ENCODE results near the gene NCCRP1. TPM values are rescaled to one million over a fixed set of nuclear protein-coding genes. Genes with fewer than 3 reads are reported as not detected.

Gene NCCRP1
- total RNA-seq, 4 donors from 2014 or later: 367 to 798 (median 407) TPM

GRCh38 chr19:39174558-39175544 is 21.9 kb upstream of the NCCRP1 start:
- no peak for DNase-seq (ENCODE audit: low spot score in 2 of 2)
- WGBS, 2 donors: 89 to 92% methylated on average over 42 to 43 of the region's 43 CpGs
- TF ChIP-seq, protein P1, sequence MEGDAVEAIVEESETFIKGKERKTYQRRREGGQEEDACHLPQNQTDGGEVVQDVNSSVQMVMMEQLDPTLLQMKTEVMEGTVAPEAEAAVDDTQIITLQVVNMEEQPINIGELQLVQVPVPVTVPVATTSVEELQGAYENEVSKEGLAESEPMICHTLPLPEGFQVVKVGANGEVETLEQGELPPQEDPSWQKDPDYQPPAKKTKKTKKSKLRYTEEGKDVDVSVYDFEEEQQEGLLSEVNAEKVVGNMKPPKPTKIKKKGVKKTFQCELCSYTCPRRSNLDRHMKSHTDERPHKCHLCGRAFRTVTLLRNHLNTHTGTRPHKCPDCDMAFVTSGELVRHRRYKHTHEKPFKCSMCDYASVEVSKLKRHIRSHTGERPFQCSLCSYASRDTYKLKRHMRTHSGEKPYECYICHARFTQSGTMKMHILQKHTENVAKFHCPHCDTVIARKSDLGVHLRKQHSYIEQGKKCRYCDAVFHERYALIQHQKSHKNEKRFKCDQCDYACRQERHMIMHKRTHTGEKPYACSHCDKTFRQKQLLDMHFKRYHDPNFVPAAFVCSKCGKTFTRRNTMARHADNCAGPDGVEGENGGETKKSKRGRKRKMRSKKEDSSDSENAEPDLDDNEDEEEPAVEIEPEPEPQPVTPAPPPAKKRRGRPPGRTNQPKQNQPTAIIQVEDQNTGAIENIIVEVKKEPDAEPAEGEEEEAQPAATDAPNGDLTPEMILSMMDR (IDR thresholded peaks at IDR 0.05): no peak
- TF ChIP-seq POLR2A (IDR thresholded peaks at IDR 0.05): no peak
- intact Hi-C loops (cut with DNase I; ENCODE audit: low total_unique reads): no loop called here
- H3K4me3 ChIP-seq (ENCODE audit: low read depth, poor library complexity, severe bottlenecking): no peak overlapping the region

- 95 to 96% methylated on average over 7 of the region's 7 CpGs for WGBS, 2 donors
- DNase-seq (ENCODE audit: low spot score in 2 of 2): no peak
- no peak for TF ChIP-seq POLR2A (IDR thresholded peaks at IDR 0.05)
- TF ChIP-seq, protein P1 (IDR thresholded peaks at IDR 0.05): no peak
- no peak overlapping the region for H3K4me3 ChIP-seq (ENCODE audit: low read depth, poor library complexity, severe bottlenecking)
- intact Hi-C loops (cut with DNase I; ENCODE audit: low total_unique reads): no loop called here
Observed at GRCh38 chr19:39175564-39175963, 21.2 kb upstream of the NCCRP1 start.

- TF ChIP-seq, protein P1 (IDR thresholded peaks at IDR 0.05): no peak
- TF ChIP-seq POLR2A (IDR thresholded peaks at IDR 0.05): no peak
- H3K4me3 ChIP-seq (ENCODE audit: low read depth, poor library complexity, severe bottlenecking): no peak overlapping the region
- intact Hi-C loops (cut with DNase I; ENCODE audit: low total_unique reads): no loop called here
- 93 to 95% methylated on average over 10 of the region's 10 CpGs for WGBS, 2 donors
- no peak for DNase-seq (ENCODE audit: low spot score in 2 of 2)
Observed at GRCh38 chr19:39177110-39177699, 19.6 kb upstream of the NCCRP1 start.

DNA sequence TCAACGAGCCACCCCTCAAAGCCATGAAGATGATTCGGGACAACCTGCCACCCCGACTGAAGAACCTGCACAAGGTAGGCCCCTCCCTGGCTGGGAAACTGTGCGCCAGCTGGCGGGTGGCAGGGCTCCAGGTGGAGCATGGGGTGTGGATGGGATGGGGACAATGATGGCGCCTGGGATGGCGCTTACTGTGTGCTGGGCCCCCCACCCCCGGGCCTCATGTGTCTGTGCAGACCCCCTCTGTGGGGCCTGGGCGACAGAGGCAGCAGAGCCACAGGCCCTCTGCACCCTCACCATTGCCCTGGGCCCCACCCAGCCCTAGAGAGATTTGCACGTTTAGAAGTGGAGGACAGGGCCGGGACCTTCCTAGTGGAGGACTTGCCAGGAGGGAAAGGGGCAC is 19.0 kb upstream of the NCCRP1 start:
- intact Hi-C loops (cut with DNase I; ENCODE audit: low total_unique reads): no loop called here
- WGBS, 2 donors: 83 to 84% methylated on average over 10 to 11 of the region's 11 CpGs
- H3K4me3 ChIP-seq (ENCODE audit: low read depth, poor library complexity, severe bottlenecking): no peak overlapping the region
- no peak for DNase-seq (ENCODE audit: low spot score in 2 of 2)
- TF ChIP-seq POLR2A (IDR thresholded peaks at IDR 0.05): no peak
- TF ChIP-seq, protein P1 (IDR thresholded peaks at IDR 0.05): no peak

DNA sequence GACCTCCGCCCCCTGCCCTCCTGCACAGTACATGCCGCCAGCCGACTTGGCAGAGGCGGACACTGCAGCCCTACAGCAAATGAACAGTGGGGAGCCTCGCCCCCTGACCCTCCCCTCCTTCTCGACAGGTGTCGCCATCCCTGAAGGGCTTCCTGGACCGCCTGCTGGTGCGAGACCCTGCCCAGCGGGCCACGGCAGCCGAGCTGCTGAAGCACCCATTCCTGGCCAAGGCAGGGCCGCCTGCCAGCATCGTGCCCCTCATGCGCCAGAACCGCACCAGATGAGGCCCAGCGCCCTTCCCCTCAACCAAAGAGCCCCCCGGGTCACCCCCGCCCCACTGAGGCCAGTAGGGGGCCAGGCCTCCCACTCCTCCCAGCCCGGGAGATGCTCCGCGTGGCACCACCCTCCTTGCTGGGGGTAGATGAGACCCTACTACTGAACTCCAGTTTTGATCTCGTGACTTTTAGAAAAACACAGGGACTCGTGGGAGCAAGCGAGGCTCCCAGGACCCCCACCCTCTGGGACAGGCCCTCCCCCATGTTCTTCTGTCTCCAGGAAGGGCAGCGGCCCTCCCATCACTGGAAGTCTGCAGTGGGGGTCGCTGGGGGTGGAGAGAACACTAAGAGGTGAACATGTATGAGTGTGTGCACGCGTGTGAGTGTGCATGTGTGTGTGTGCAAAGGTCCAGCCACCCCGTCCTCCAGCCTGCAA is 18.3 kb upstream of the NCCRP1 start:
- WGBS, 2 donors: 91 to 92% methylated on average over 28 to 30 of the region's 30 CpGs
- TF ChIP-seq, protein P1 (IDR thresholded peaks at IDR 0.05): no peak
- no peak for TF ChIP-seq POLR2A (IDR thresholded peaks at IDR 0.05)
- intact Hi-C loops (cut with DNase I; ENCODE audit: low total_unique reads): no loop called here
- no peak for DNase-seq (ENCODE audit: low spot score in 2 of 2)
- no peak overlapping the region for H3K4me3 ChIP-seq (ENCODE audit: low read depth, poor library complexity, severe bottlenecking)
